ENCODE data around the gene DTYMK.
"Not testable (repeated sequence)": the region's sequence is repeated elsewhere in the genome, so short reads cannot be mapped to it uniquely, and the experiment has no call there.

Gene DTYMK

DNA sequence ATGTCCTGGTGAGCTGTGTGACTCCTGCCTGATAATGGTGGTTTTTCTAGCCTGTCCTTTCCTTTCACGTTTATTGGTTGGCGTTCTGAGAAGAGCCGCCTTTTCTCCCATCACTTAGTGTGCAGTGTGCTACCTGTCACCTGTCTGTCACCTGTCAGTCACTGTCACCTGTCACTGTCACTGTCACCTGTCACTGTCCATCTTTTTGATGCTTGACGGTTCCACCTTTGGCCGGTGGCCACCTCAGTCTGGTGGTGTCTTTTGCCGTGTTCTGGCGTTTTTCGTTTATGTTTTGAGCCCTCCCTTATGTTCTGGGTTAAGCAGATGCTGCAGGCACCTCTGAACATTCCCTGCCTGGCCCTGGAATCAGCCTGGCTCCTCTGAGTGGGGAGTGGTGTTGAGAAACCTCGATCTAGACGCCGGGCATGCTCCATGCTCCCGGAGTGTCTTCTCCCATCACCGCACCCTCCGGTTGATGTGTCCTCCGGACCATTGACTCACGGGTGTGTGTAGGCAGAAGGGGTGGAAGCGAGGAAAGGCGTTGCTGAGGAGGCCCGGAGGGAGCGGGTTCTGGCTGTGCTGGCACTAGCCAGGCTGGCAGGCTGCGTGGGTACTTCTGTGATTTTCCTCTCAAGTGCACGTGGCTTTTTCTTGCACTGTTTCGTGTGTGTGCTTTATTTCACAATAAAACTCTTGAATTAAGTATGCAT, 20.7 kb downstream of the DTYMK start:
- ATAC-seq: peak; percentile 48

DNA sequence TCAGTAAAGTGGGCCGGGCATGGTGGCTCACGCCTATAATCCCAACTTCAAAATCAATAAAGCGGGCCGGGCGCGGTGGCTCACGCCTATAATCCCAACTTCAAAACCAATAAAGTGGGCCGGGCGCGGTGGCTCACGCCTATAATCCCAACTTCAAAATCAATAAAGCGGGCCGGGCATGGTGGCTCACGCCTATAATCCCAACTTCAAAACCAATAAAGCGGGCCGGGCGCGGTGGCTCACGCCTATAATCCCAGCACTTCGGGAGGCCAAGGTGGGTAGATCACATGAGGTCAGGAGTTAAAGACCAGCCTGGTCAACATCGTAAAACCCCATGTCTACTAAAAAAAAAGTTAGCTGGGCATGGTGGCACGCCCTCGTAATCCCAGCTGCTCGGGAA, 23.9 kb downstream of the DTYMK start:
- not testable (repeated sequence) for ATAC-seq

More for the DNA sequence above, 20.7 kb downstream of the DTYMK start:
- TF ChIP-seq, protein P1, sequence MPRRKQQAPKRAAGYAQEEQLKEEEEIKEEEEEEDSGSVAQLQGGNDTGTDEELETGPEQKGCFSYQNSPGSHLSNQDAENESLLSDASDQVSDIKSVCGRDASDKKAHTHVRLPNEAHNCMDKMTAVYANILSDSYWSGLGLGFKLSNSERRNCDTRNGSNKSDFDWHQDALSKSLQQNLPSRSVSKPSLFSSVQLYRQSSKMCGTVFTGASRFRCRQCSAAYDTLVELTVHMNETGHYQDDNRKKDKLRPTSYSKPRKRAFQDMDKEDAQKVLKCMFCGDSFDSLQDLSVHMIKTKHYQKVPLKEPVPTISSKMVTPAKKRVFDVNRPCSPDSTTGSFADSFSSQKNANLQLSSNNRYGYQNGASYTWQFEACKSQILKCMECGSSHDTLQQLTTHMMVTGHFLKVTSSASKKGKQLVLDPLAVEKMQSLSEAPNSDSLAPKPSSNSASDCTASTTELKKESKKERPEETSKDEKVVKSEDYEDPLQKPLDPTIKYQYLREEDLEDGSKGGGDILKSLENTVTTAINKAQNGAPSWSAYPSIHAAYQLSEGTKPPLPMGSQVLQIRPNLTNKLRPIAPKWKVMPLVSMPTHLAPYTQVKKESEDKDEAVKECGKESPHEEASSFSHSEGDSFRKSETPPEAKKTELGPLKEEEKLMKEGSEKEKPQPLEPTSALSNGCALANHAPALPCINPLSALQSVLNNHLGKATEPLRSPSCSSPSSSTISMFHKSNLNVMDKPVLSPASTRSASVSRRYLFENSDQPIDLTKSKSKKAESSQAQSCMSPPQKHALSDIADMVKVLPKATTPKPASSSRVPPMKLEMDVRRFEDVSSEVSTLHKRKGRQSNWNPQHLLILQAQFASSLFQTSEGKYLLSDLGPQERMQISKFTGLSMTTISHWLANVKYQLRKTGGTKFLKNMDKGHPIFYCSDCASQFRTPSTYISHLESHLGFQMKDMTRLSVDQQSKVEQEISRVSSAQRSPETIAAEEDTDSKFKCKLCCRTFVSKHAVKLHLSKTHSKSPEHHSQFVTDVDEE (CRISPR knock-in tag; IDR thresholded peaks at IDR 0.05): peak; percentile 47
- TF ChIP-seq PPARA (CRISPR knock-in tag; IDR thresholded peaks at IDR 0.05; ENCODE audit: borderline replicate concordance) (no peak), ZNF8 (CRISPR knock-in tag; IDR thresholded peaks at IDR 0.05) (no peak), GLIS3 (CRISPR knock-in tag; IDR thresholded peaks at IDR 0.05) (no peak), SNAI2 (CRISPR knock-in tag; IDR thresholded peaks at IDR 0.05) (no peak), ZNF70 (CRISPR knock-in tag; IDR thresholded peaks at IDR 0.05) (no peak), ISL1 (CRISPR knock-in tag; IDR thresholded peaks at IDR 0.05) (no peak)
- TF ChIP-seq, protein P2, sequence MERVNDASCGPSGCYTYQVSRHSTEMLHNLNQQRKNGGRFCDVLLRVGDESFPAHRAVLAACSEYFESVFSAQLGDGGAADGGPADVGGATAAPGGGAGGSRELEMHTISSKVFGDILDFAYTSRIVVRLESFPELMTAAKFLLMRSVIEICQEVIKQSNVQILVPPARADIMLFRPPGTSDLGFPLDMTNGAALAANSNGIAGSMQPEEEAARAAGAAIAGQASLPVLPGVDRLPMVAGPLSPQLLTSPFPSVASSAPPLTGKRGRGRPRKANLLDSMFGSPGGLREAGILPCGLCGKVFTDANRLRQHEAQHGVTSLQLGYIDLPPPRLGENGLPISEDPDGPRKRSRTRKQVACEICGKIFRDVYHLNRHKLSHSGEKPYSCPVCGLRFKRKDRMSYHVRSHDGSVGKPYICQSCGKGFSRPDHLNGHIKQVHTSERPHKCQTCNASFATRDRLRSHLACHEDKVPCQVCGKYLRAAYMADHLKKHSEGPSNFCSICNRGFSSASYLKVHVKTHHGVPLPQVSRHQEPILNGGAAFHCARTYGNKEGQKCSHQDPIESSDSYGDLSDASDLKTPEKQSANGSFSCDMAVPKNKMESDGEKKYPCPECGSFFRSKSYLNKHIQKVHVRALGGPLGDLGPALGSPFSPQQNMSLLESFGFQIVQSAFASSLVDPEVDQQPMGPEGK (CRISPR knock-in tag; IDR thresholded peaks at IDR 0.05; ENCODE audit: borderline replicate concordance): no peak
- TF ChIP-seq, protein P3, sequence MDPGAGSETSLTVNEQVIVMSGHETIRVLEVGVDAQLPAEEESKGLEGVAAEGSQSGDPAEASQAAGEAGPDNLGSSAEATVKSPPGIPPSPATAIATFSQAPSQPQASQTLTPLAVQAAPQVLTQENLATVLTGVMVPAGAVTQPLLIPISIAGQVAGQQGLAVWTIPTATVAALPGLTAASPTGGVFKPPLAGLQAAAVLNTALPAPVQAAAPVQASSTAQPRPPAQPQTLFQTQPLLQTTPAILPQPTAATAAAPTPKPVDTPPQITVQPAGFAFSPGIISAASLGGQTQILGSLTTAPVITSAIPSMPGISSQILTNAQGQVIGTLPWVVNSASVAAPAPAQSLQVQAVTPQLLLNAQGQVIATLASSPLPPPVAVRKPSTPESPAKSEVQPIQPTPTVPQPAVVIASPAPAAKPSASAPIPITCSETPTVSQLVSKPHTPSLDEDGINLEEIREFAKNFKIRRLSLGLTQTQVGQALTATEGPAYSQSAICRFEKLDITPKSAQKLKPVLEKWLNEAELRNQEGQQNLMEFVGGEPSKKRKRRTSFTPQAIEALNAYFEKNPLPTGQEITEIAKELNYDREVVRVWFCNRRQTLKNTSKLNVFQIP (CRISPR knock-in tag; IDR thresholded peaks at IDR 0.05; ENCODE audit: borderline replicate concordance, low read depth): no peak

DNA sequence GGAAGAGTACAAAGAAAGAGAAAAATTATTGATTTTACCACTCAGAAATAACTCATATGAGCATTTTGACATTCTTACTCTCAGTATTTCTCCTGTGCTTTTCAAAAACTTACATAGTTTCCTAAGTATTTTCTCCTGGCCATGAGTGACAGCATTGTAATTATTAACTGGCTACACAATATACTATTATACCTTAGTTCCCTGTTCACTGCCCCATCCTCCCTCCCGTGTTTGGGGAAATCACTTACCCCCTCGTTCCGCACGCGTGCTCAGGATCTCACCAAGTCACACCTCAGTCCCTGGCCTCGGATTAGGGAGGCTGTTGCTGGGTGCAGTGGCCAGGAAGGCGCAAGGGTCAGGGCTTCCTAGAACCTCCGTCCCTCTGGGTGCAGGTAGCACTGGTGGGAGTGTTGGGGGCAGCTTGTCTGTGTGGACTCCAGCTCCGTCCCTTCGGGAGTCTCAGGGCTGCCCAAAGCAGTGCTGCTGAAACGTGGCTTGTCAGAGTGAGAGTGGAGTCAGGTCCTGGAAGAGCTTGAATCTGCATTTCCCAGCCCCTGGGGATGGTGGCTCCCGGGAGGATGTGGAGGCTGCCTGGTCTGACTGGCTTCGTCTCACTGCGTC, 25.9 kb downstream of the DTYMK start:
- TF ChIP-seq, protein P2 (CRISPR knock-in tag; IDR thresholded peaks at IDR 0.05; ENCODE audit: borderline replicate concordance): no peak
- TF ChIP-seq ZFP30 (CRISPR knock-in tag; IDR thresholded peaks at IDR 0.05): no peak
- no peak for TF ChIP-seq ARNTL (CRISPR knock-in tag; IDR thresholded peaks at IDR 0.05; ENCODE audit: borderline replicate concordance, low read depth)
- TF ChIP-seq PPARA (CRISPR knock-in tag; IDR thresholded peaks at IDR 0.05; ENCODE audit: borderline replicate concordance): no peak
- TF ChIP-seq, protein P4, sequence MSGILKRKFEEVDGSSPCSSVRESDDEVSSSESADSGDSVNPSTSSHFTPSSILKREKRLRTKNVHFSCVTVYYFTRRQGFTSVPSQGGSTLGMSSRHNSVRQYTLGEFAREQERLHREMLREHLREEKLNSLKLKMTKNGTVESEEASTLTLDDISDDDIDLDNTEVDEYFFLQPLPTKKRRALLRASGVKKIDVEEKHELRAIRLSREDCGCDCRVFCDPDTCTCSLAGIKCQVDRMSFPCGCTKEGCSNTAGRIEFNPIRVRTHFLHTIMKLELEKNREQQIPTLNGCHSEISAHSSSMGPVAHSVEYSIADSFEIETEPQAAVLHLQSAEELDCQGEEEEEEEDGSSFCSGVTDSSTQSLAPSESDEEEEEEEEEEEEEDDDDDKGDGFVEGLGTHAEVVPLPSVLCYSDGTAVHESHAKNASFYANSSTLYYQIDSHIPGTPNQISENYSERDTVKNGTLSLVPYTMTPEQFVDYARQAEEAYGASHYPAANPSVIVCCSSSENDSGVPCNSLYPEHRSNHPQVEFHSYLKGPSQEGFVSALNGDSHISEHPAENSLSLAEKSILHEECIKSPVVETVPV (CRISPR knock-in tag; IDR thresholded peaks at IDR 0.05): no peak
- no peak for TF ChIP-seq ZC3H10 (CRISPR knock-in tag; IDR thresholded peaks at IDR 0.05)
- TF ChIP-seq, protein P3 (CRISPR knock-in tag; IDR thresholded peaks at IDR 0.05; ENCODE audit: borderline replicate concordance, low read depth): no peak
- no peak for TF ChIP-seq SNAI2 (CRISPR knock-in tag; IDR thresholded peaks at IDR 0.05)
- no peak for TF ChIP-seq GLIS3 (CRISPR knock-in tag; IDR thresholded peaks at IDR 0.05)
- no peak for TF ChIP-seq ZFP3 (CRISPR knock-in tag; IDR thresholded peaks at IDR 0.05)
- TF ChIP-seq ESRRG (CRISPR knock-in tag; IDR thresholded peaks at IDR 0.05): no peak
- no peak for TF ChIP-seq ZNF70 (CRISPR knock-in tag; IDR thresholded peaks at IDR 0.05)
- no peak for TF ChIP-seq ZNF565 (CRISPR knock-in tag; conservative IDR thresholded peaks at IDR 0.05; ENCODE audit: low read depth)
- no peak for TF ChIP-seq CSDC2 (CRISPR knock-in tag; IDR thresholded peaks at IDR 0.05)
- ATAC-seq: no peak
